Activated T-cell treated with anti-CD3 and anti-CD28 coated beads, Interleukin-2, amount 50 U/mL, for 1 hour (primary cell): ENCODE data around the gene ADGRA1.
A peak's percentile ranks its signal among the peaks of the same experiment; 100 is the strongest.

Experiments used
- DNase-seq: peaks from one replicate; pipeline ENCODE4 v3.0.0-alpha.2; 2020

Gene ADGRA1

GRCh38 chr10:133114726-133115452 lies 27.2 kb downstream of the ADGRA1 start:
- DNase-seq = no peak

DNA sequence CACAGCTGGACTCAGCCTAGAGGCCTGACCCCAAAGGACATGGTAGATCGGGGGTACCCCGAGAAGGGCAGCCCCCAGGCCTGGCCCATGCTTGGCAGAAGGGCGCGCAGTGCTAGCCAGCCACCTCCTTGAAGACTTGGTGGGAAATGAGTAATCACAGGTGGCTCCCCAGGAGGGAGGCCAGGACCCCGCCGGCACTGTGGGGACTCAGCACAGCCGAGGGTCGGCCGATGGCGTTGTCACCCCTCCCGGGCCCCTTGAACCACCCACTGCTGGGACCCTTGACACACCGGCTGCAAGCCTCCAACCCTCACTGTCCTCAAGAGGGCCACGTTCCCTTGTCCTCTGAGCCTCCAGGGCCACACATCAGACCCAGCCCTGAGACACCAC lies 27.7 kb downstream of the ADGRA1 start:
- DNase-seq = no peak

GRCh38 chr10:133115976-133116375 lies 28.3 kb downstream of the ADGRA1 start:
- DNase-seq = no peak

DNA sequence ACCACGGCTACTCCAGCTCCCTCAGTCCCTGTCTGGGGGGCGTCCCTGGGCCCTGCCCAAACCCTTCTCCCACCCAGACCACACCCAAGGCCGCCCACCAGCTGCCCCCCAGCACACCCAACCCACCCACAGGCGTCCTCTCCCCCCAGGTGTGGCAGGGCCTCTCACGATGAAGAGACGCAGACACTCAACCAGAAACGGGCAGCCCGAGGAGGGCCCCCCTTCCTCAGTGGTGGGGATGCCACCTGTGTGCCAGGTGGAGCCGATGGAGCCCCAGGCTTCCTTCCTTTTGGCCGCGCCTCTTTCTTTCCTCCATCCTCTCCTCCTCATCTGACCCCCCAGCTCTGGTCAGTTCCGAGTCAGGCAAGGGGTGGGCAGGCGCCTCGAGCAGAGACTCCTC lies 28.7 kb downstream of the ADGRA1 start:
- DNase-seq = no peak

GRCh38 chr10:133117036-133117687 lies 29.4 kb downstream of the ADGRA1 start:
- no peak for DNase-seq

- DNase-seq = no peak
These were observed 30.0 kb downstream of the ADGRA1 start for GRCh38 chr10:133117688-133118071.

GRCh38 chr10:133121479-133121878 lies 33.8 kb downstream of the ADGRA1 start:
- DNase-seq = no peak

- no peak for DNase-seq
These were observed 34.6 kb downstream of the ADGRA1 start for GRCh38 chr10:133122171-133122935.

GRCh38 chr10:133123050-133123745 lies 35.5 kb downstream of the ADGRA1 start:
- no peak for DNase-seq

- DNase-seq = no peak
These were observed 36.1 kb downstream of the ADGRA1 start for GRCh38 chr10:133123746-133124356.

GRCh38 chr10:133124357-133125211 lies 36.9 kb downstream of the ADGRA1 start:
- peak; percentile 16 for DNase-seq

DNA sequence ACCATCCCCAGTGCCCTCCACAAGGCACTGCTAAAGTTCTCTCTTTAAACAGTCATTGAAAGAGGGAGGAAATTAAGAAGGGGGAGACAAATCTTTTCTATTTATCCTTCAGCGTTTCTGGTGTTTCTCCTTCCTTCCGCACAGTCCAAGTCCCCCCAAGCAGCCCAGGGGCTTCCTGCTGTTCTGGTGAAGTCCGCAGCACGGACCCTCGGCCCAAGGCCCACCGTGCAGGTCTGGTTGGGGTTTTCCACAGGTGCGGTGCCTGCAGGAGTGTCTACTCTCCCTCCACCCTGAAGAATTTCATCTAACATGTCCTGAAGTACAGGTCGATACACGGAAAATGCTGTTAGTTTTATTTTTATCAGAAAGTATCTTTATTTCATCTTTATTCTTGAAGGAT lies 38.2 kb downstream of the ADGRA1 start:
- no peak for DNase-seq

DNA sequence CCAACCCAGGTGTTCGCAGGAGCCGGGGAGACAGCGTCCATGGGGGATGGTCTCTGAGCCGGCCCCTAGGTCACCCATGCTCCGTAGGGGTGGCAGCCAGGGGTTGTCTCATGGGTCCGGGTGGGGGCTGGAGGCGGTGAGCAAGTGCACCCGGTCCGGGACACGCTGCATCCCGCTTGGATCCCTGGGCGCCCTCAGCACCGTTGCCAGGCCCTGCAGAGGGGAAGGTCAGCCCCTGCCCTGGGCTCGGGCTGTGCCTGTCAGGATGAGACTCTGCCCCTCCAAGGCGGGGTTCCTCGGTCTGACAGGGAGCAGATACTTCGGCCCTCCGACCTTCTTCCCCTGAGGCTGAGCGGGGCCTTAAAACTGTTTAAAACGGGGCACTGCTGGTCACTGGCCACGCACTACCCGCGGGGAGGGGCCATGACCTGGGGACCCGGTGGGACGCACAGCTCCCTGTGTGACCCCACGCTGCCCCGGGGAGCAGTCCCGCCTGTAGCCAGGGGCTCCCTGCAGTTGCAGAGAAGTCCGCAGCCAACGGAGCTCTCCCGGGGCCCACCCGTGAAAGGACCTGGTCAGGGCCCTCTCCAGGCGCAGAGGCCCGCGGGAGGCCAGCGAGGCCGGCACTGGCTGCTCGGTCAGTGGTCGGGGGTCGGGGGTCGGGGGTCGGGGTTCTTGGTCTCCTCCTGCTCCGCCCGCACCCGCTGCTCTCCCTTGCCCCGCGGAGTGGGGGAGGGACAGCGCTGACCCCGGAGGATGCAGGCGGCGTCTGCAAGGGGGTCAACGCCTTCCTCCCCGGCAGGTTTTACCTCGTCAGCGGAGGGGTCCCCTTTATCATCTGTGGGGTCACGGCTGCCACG lies 38.9 kb downstream of the ADGRA1 start:
- DNase-seq = peak; percentile 13

GRCh38 chr10:133127291-133128125 lies 39.8 kb downstream of the ADGRA1 start:
- DNase-seq = peak; percentile 28

DNA sequence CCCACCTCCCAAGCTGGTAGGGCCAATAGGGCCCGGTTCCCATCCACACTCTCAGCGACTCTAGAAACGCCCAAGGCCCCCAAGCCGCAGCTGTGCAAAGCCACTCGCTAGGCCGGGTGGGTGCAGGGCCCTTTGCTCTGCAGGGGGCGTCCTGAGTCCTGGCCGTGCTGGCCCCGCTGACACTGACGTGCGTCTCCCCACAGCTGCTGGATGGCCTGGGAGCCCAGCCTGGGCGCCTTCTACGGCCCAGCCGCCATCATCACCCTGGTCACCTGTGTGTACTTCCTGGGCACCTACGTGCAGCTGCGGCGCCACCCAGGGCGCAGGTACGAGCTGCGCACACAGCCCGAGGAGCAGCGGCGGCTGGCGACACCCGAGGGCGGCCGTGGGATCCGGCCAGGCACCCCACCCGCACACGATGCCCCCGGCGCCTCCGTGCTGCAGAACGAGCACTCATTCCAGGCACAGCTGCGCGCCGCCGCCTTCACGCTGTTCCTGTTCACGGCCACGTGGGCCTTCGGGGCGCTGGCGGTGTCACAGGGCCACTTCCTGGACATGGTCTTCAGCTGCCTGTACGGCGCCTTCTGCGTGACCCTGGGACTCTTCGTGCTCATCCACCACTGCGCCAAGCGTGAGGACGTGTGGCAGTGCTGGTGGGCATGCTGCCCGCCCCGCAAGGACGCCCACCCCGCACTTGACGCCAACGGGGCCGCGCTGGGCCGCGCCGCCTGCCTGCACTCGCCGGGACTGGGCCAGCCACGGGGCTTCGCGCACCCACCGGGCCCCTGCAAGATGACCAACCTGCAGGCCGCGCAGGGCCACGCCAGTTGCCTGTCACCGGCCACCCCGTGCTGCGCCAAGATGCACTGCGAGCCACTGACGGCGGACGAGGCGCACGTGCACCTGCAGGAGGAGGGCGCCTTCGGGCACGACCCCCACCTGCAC lies 40.7 kb downstream of the ADGRA1 start:
- DNase-seq = peak; percentile 11

- peak; percentile 3 for DNase-seq
These were observed 41.5 kb downstream of the ADGRA1 start for GRCh38 chr10:133129071-133129858.

DNA sequence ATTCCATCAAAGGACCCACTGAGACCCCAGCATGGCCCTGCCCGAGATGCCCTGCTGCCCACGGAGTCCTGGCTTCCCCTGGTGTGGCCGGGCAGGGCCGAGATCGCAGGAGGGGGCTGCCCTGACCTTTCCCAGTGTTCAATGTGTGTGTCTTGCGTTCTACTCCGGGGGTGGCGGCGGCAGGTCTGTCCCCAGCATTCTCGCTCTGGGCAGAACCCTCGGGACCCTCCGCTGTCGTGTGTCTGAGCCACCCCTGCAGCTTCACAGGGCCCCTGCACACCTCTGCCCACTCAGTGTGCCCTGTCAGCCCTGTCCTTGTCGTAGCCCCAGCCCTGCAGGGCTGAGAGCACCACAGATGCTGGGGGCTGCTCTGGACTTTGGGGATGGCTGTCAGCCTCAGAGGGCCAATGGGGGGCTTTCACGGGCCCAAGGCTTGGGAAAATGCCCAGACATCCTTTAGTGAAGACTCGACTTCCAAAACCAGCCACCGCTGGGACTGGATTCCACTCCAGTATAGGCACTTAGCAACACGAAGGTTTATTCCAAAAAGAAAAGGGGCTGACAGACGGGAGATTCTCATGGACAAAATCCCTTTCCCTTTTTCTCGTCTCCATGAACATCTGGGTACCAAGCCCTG lies 42.3 kb downstream of the ADGRA1 start:
- peak; percentile 2 for DNase-seq
